CD4-positive, alpha-beta T cell treated with Interleukin-1 beta for 1 hour (primary cell): ENCODE results near the gene ARID1A.

Experiments used
- DNase-seq, 2 donors: peaks; one replicate each; pipeline ENCODE4 v3.0.0-alpha.2; 2020 to 2022

The ARID1A gene

DNA sequence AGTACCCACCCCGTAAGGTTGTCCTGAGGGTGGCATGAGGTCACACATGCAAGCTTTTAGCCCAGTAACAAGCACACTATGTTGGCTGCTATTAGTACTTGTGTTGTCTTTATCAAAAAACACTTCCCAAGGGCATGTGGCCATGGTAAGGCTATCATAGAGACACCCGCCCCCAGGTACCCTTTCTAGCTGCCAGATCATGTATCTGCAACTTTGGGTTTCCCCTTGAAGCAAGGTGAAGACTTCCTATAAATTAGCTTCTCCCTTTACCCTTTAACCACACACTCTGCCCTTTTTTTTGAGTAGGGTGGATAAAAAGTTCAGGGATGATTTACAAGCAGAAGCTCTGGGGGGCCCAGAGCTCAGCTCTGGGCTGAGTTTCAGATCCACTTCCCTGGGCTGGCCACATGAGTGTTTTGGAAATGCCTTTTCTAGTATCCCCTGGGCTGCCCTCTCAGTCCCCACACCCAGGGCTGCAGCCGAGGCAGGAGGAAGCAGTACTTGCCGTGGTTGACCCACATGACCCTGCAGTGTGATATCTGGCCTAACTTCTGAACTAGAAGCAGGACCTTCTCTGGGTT lies 132.7 kb downstream of the ARID1A start:
- peak; percentile 48 to 51 for DNase-seq

DNA sequence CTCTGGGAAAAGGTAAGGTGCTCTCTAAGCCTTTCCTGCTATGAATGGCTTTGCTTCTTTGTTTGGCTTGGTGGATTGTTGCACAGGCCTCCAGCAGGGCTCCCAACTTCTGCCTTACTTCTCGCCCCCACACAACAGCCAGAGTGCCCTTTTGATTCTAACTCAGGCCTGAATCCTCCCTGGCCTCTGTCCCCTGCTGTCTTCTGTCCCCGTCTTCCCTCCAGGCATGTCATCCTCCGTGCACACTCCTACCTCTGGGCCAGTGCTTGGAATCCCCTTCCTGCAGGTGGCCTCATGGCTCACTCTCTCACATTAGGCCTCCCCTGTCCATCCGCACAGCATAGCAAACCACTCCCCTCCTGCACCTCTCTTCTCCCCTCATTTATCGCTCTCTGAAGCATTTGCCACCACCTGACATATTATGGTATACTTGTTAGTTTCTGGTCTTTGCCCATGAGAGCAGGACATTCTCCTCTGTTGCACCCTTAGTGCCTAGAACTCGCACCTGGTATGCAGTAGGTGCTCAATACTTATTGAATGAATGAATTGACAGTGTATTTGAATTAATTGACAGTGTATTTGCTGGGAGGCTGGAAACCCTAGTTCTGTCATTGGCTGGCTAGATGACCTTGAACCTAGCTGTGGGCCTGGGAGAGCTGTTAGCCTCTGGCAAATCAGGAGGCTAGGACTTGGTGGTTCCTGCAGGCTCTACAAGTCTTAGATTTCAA lies 133.5 kb downstream of the ARID1A start:
- DNase-seq, result no peak

DNA sequence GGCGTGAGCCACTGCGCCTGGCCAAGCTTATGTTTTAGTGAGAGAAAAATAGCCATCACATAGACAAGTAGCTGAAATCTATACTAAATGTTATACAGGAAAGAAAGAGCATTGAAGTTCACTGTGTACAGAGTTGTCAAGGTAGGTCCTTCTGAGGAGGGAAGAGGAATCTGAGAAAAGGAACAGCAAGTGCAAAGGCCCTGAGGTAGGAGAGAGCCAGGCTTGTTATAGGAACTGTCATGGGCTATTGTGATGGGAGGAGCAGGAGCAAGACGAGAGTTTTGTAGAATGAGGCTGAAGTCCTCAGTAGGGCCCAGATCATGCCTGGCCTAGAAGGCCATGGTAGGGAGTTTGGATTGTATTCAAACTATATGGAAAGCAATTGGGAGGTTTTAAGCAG lies 135.2 kb downstream of the ARID1A start:
- no peak for DNase-seq
